Esophagus muscularis mucosa (tissue), 4 donors: ENCODE data around the gene SUPT3H. TPM values are rescaled to one million over a fixed set of nuclear protein-coding genes. Genes with fewer than 3 reads are reported as not detected.

ENCODE experiments used
- DNase-seq: peaks from one replicate; pipeline ENCODE4 v3.0.0-alpha.2; 2017; ENCODE audit errors: extremely low spot score
- H3K27ac ChIP-seq, 4 donors: fragments of 200-600 bp; sonication (generic); replicated peaks in 1 of 4; 1 replicate in 3 of 4; 2 replicates in 1 of 4; pipeline ENCODE4 v1.5.1; 2016 to 2019; ENCODE audit warnings: mild to moderate bottlenecking in 1 of 4
- H3K27me3 ChIP-seq, 4 donors: fragments of 200-600 bp; sonication (generic); one replicate each; pipeline versions ENCODE4 v1.5.1 to v1.6.0; 2016 to 2019
- H3K36me3 ChIP-seq, 4 donors: fragments of 200-600 bp; sonication (generic); one replicate each; pipeline ENCODE4 v1.5.1; 2016 to 2019
- H3K4me1 ChIP-seq, 4 donors: fragments of 200-600 bp; sonication (generic); one replicate each; pipeline ENCODE4 v1.5.1; 2016 to 2019
- H3K4me3 ChIP-seq, 4 donors: fragments of 200-600 bp; sonication (generic); 1 replicate in 2 of 4; 2 replicates in 2 of 4; pipeline ENCODE4 v1.5.1; 2016 to 2019; ENCODE audit warnings: mild to moderate bottlenecking in 4 of 4, moderate library complexity in 1 of 4
- H3K9me3 ChIP-seq, 4 donors: fragments of 200-600 bp; sonication (generic); 1 replicate in 3 of 4; 2 replicates in 1 of 4; pipeline ENCODE4 v1.5.1; 2016 to 2019
- EP300 ChIP-seq: sonication (generic); formaldehyde crosslinking; IDR thresholded peaks from one replicate; pipeline ENCODE4 v1.6.1; 2017; ENCODE audit warnings: antibody characterized with exemption
- POLR2A ChIP-seq: fragments of 450-650 bp; IDR thresholded peaks from one replicate; pipeline ENCODE4 v1.6.1; 2017; ENCODE audit warnings: antibody characterized with exemption, moderate library complexity, mild to moderate bottlenecking, low read depth
- POLR2AphosphoS5 ChIP-seq, 2 donors: sonication (generic); formaldehyde crosslinking; IDR thresholded peaks; one replicate each; pipeline ENCODE4 v1.6.1; 2017; ENCODE audit warnings: antibody characterized with exemption in 2 of 2
- WGBS: methylation state at CpG from one replicate; pipeline ENCODE4 v1.1.5; 2018; 5-methylcytosine and 5-hydroxymethylcytosine counted together
- intact Hi-C: fragments of 100-400 bp; cut with DNase I; formaldehyde crosslinking; loops from one replicate; pipeline ENCODE4 v1.15.1; 2023
- total RNA-seq, 4 donors: library from RNA; depleted of rRNA; stranded (reverse); fragments of >200 nt; gene quantifications; one replicate each; pipeline versions ENCODE4 v1.1.0 to v1.2.1, GENCODE V29; 2016
- TF ChIP-seq, protein P1 (sequence below), 3 experiments: fragments of 200-600 bp in 2 of 3; fragments of 450-650 bp in 1 of 3; sonication (generic) in 2 of 3; IDR thresholded peaks; one replicate each; pipeline ENCODE4 v1.5.1; 2017 to 2019; ENCODE audit warnings: antibody characterized with exemption in 3 of 3, mild to moderate bottlenecking in 2 of 3, moderate library complexity in 1 of 3

SUPT3H gene
- total RNA-seq, 4 donors from 2014 or later = 5.1 to 13.3 (median 9.9) TPM

DNA sequence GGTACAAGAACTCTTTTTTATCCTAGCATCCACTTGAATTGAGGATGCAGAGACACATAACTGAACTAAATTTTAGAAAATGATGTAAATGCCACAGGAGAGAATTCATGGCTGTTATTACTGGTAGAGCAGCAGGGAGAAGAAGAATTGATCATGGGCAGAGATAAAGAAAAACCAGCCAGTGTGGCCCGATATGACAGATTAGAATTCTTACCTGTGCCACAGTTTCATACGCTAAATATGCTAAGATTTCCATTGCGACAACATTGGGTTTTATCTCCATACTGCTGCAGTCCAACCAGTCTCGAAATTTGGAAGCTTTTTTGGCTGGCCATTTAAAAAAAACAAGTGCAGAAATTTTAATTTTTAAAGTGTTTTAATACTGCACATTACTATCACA, 423.5 kb downstream of the SUPT3H start:
- WGBS = 97% methylated on average over 4 of the region's 4 CpGs
- no peaks in the 10 kb centered on the region for H3K27me3 ChIP-seq
- intact Hi-C loops = no loop called here

DNA sequence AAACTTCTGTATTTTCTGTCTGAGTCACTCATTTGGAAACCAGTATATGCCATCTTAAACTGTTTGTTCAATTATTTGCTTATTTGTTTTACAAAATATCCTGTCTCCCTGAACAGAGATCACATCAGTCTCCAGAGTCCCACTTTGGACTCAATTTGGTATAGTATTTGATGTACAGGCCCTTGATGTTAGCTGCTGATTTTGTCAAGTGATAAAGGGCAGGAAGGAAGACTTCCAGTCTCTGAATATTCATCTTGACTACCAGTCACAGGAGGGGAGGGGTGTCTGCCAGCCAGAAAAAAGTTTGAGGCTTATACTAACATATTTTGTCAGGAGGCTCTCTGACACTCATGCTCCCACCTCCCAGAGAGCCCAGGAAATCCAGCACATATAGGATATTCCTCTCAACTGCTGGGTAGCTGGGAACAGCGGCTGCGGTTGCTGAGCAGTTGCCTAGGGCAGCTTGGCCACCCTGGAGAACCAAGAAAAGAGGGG, 426.4 kb downstream of the SUPT3H start:
- DNase-seq = no peak
- intact Hi-C loops = no loop called here
- Histone ChIP-seq H3K4me1 (no peaks in the 10 kb centered on the region), H3K4me3 (no peak overlapping the region), H3K9me3 (peaks cover 0 to 21% (median 13%) of the 10 kb centered on the region in 4 donors), H3K36me3 (peaks cover 0 to 20% (median 7%) of the 10 kb centered on the region in 4 donors), H3K27ac (no peak overlapping the region), H3K27me3 (no peaks in the 10 kb centered on the region)
- TF ChIP-seq, protein P1, sequence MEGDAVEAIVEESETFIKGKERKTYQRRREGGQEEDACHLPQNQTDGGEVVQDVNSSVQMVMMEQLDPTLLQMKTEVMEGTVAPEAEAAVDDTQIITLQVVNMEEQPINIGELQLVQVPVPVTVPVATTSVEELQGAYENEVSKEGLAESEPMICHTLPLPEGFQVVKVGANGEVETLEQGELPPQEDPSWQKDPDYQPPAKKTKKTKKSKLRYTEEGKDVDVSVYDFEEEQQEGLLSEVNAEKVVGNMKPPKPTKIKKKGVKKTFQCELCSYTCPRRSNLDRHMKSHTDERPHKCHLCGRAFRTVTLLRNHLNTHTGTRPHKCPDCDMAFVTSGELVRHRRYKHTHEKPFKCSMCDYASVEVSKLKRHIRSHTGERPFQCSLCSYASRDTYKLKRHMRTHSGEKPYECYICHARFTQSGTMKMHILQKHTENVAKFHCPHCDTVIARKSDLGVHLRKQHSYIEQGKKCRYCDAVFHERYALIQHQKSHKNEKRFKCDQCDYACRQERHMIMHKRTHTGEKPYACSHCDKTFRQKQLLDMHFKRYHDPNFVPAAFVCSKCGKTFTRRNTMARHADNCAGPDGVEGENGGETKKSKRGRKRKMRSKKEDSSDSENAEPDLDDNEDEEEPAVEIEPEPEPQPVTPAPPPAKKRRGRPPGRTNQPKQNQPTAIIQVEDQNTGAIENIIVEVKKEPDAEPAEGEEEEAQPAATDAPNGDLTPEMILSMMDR (IDR thresholded peaks at IDR 0.05) = no peak
- TF ChIP-seq POLR2AphosphoS5 (IDR thresholded peaks at IDR 0.05) (no peak), POLR2A (no peak), EP300 (no peak)
- 100% methylated on average over 2 of the region's 2 CpGs for WGBS

More for the DNA sequence above, 423.5 kb downstream of the SUPT3H start:
- Histone ChIP-seq H3K9me3 (peaks cover 0 to 11% (median 9%) of the 10 kb centered on the region in 4 donors), H3K4me3 (no peak overlapping the region), H3K36me3 (peaks cover 0 to 16% (median 7%) of the 10 kb centered on the region in 4 donors), H3K4me1 (no peaks in the 10 kb centered on the region), H3K27ac (no peak overlapping the region)
- DNase-seq = no peak
- no peak for TF ChIP-seq POLR2AphosphoS5 (IDR thresholded peaks at IDR 0.05)
- TF ChIP-seq EP300 = no peak
- TF ChIP-seq, protein P1 (IDR thresholded peaks at IDR 0.05) = no peak
- TF ChIP-seq POLR2A = no peak

DNA sequence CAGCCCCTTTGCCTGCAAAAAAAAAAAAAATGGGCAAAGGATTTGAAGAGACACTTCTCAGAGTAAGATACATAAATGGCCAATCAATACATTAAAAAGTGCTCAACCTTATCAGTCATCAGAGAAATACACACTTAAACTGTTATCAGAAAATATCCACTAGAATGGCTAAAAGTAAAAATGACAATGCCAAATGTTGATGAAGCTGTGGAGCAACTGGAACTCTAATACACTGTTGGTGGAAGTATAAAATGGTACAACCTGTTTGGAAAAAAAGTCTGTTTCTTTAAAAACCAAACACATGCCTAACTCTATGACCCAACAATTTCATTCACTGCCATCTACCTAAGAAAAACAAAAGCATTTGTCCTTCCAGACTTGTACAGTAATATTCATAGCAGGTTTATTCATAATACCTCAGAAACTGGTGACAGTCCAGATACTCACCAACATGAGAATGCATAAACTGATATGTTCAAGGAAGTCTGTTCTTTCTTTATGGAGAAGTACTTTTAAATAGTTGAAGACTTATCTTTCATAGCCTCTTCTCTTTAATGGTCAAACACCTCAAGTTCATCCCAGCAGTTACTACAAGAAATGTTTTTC, 428.0 kb downstream of the SUPT3H start:
- no peak for DNase-seq
- intact Hi-C loops = no loop called here
- TF ChIP-seq POLR2A (no peak), EP300 (no peak), POLR2AphosphoS5 (IDR thresholded peaks at IDR 0.05) (no peak)
- TF ChIP-seq, protein P1 (IDR thresholded peaks at IDR 0.05) = no peak
- Histone ChIP-seq H3K27me3 (no peaks in the 10 kb centered on the region), H3K36me3 (peaks cover 0 to 20% (median 8%) of the 10 kb centered on the region in 4 donors), H3K4me3 (no peak overlapping the region), H3K27ac (no peak overlapping the region), H3K9me3 (peaks cover 0 to 31% (median 22%) of the 10 kb centered on the region in 4 donors), H3K4me1 (no peaks in the 10 kb centered on the region)

DNA sequence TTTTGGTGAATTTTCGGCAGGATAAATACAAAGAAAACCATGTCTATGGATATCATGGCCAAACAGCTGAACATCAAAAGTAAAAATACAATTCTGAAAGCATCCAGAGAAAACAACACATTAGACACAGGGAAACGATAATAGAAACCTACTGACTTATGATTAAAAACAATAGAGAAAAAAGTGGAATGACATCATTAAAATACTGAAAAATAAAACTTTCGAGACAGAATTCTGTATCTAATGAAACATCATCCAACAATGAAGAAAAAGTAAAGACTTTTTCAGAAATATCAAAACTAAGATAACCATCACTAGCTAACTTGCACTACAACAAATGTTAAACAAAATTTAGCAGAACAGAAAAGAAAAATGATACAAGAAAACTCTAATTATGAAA, 434.2 kb downstream of the SUPT3H start:
- H3K27me3 ChIP-seq = no peaks in the 10 kb centered on the region
- H3K27ac ChIP-seq = no peak overlapping the region
- 94% methylated on average over 3 of the region's 3 CpGs for WGBS
- H3K9me3 ChIP-seq = peaks cover 0 to 17% (median 12%) of the 10 kb centered on the region in 4 donors
- H3K36me3 ChIP-seq = peaks cover 0 to 3% (median 0%) of the 10 kb centered on the region in 4 donors
- TF ChIP-seq EP300 (no peak), POLR2AphosphoS5 (IDR thresholded peaks at IDR 0.05) (no peak), POLR2A (no peak)
- TF ChIP-seq, protein P1 (IDR thresholded peaks at IDR 0.05) = no peak
- no peak for DNase-seq
- intact Hi-C loops = no loop called here
- H3K4me1 ChIP-seq = no peaks in the 10 kb centered on the region
- no peak overlapping the region for H3K4me3 ChIP-seq
